HPDE6-E6E7 (cell line): ENCODE data around the gene CCDC86.

Source experiments
- DNase-seq: peaks from one replicate; pipeline ENCODE4 v3.0.0; 2011; ENCODE audit warnings: missing footprints; ENCODE audit errors: extremely low spot score

CCDC86 gene

DNA sequence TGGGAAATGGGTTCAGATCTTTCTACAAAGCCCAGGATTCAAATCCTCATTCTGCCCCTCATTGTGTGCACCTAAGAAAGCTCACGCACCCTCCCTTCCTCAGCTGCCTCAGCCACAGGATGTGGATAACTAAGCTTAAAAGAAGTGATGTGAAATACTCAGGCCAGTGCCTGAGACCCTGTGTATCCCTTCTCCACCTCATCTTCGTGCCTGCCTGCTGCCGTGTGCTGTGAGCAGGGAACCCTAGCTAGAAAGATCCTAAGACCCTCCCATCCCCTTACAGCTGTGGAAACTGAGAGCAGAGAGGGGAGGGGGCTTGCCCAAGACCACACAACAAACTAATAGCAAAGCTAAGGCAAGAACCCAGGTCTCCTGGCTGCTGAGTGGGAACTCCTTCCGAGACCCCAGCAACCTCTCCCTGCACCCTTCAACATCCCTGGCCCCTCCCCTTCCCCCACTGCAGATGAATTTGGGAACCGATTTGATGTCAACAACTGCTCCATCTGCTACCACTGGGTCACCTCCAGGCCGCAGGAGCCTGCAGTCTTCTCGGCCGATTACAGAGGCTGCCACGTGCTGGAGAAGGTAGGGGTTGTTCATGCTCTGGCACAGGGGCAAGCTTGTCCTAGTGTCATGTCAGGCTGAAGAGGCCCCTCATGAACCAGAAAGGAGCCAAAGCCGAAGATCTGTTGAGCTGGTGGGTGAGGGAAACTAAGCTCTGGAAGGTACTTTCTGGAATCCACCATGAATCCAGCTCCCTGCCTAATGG, 27.0 kb downstream of the CCDC86 start:
- no peak for DNase-seq

DNA sequence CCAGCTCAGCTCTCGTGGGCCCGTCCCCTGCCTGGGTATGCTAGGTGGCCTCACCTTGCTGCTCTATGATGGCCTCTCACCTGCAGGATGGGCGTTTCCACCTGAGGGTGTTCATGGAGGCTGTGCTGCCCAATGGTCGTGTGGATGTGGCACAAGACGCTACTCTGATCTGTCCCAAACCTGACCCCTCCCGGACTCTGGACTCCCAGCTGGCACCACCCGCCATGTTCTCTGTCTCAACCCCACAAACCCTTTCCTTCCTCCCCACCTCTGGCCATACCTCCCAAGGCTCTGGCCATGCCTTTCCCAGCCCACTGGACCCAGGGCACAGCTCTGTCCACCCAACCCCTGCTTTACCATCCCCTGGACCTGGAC, 27.5 kb downstream of the CCDC86 start:
- no peak for DNase-seq

DNA sequence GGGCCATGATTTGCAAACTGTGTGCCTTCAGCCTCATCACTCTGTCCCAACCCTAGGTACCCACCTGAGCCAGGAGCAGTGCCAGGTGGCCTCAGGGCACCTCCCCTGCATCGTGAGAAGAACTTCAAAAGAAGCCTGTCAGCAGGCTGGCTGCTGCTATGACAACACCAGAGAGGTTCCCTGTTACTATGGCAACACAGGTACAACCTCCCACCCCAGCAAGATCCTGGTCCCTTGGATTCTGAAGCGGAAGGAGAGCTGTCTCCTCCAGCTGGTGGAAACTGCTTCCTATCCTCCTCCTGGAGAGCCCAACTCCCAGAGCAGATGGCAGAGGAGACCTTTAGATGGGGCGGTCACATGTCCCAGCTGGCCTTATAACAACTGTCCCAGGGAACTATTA, 28.4 kb downstream of the CCDC86 start:
- DNase-seq, result no peak

DNA sequence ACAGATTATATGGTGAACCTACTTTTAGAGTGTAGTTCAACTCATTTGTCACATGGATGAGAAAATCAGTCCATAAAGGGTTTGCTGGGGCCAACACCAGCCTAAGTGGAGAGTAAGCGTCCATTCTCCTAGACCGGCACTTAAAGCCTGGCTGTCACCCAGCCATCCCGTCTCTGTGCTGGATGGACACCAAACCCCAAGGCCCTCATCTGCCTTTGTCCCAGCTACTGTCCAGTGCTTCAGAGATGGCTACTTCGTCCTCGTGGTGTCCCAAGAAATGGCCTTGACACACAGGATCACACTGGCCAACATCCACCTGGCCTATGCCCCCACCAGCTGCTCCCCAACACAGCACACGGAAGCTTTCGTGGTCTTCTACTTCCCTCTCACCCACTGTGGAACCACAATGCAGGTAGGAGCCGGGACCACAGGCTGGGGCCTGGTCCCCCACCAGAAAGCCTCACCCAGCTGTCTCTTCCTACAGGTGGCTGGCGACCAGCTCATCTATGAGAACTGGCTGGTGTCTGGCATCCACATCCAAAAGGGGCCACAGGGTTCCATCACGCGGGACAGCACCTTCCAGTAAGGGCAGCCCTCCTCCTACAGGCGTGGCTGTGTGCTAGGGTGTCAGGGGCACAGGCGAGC, 28.9 kb downstream of the CCDC86 start:
- no peak for DNase-seq

DNA sequence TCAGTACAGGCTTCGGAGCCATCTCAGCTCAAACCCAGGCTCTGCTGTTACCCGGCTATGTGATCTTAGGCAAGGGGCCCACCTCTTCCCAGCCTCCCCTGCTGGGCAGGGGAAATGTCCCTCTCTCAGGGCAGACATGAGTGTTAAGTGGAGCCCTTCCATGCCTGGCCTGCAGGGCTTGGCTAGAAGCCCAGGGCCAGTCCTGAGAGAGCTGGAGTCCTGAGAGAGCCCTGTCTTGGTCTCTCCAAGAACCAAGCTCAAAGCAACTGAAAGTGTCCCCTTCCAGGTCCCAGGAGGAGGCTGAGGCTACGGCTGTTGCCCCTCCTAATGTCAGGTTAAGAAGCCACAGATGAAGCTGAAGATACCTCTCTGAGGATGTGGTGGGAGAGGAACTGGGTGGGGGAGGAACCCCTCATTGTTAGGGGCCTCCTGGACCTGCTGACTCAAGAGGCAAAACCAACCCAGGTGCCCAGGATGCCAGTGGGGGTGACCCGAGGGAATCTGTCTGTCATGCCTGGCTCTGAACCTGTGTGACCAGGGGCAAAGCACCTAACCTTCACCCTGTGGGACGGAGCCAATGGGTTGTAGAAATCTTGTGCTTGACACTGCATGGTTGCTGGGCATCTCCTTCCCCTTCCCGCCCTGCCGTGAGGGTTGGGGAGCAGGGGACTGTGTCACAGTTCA, 29.6 kb downstream of the CCDC86 start:
- DNase-seq, result no peak

DNA sequence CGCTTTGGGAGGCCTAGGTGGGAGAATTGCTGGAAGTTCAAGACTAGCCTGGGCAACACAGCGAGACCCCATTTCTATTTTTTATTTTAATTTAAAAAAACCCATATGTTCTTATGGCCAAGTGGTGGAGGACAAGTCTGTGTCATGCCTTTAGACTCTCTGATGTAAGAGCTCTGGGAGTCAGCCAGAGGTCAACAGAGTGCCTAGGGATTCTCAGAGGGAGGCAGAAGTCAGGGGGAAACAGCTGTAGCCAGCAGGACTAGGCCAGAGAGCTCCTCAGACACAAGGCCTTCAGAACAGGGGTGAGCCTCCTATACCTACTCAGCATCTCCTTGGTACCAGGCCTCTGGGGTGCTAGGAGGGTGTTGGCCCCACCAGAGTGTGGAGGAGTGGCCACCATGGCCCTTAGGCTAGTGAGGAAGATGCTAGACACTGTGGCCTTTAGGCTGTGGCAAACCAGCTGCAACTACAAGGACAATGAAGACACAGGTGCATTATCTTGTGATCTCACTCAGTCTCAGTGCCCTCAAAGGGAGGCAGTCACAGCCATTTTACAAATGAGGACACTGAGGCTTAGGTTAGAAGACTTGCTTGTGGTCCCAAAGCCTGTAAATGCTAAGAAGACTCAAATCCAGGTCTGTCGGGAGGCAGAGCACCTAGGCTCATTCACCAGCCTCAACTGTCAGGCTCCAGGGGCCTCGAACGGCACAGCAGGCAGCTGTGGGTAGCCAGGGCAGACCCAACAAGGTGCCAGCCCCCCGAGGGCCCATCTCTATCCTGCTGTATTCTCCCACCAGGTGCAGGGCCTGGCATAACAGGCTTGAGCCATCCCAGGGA, 30.4 kb downstream of the CCDC86 start:
- DNase-seq, result no peak

DNA sequence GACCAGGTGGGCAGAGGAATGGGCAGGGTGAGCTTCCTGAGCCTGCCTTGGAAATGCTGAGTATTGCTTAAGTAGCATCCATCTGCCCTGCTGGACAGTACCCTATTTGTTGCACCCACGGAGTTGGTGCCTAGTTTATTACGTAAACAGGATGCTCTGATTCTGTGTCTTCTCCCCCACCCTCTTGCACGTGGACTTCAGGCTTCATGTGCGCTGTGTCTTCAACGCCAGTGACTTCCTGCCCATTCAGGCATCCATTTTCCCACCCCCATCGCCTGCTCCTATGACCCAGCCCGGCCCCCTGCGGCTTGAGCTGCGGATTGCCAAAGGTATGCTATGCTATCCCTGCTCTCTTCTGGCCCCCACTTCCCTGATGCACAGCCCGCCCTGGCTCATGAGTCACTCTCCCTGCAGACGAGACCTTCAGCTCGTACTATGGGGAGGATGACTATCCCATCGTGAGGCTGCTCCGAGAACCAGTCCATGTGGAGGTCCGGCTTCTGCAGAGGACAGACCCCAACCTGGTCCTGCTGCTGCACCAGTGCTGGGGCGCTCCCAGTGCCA, 31.1 kb downstream of the CCDC86 start:
- DNase-seq, result no peak

DNA sequence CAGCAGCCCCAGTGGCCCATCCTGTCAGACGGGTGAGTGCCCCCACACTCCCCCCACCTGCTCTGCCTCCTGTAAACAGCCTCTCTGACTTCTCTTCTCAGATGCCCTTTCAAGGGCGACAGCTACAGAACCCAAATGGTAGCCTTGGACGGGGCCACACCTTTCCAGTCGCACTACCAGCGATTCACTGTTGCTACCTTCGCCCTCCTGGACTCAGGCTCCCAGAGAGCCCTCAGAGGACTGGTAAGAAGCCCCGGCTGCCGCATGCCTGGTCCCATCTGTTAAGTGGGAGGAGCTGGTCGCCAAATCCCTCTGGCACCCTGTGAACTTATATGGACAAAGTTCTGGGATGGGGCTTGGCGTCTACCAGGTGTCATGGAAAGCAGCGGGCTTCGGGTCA, 31.6 kb downstream of the CCDC86 start:
- no peak for DNase-seq

DNA sequence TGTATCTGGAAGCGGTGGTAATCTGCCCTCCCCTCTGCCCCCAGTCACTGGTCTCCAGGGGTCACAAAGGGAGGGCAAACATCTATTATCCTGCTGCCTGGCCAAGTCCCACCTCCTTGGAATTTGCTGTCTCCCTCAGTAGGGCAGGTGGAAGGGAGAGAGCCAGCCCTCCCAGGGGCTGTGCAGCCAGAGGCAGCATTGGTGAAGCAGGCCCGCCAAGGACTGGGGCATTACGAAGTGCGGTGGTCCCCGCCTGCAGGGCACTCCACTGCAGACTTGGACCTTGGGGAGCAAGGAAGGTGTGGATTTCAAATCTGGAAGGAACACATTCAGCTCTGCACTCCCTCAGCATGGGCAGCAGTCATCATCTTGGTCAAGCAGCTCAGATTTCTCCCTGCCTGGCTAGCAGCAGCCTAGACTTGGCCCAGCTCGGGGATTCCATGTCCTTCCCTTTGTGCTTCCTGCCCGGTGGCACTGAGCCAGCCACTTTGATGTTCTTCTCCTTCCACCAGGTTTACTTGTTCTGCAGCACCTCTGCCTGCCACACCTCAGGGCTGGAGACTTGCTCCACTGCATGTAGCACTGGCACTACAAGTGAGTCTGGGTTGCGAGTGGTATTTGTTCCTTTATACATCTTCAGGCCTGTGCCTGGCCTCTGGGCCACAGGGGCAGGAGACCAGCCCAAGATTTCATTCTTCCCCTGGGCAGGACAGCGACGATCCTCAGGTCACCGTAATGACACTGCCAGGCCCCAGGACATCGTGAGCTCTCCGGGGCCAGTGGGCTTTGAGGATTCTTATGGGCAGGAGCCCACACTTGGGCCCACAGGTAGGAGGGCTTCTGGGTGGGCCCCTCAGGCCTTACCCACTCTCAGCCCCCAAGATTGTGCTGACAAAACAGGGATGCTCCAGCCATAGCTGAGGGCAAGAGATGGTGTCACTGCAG, 32.8 kb downstream of the CCDC86 start:
- no peak for DNase-seq

DNA sequence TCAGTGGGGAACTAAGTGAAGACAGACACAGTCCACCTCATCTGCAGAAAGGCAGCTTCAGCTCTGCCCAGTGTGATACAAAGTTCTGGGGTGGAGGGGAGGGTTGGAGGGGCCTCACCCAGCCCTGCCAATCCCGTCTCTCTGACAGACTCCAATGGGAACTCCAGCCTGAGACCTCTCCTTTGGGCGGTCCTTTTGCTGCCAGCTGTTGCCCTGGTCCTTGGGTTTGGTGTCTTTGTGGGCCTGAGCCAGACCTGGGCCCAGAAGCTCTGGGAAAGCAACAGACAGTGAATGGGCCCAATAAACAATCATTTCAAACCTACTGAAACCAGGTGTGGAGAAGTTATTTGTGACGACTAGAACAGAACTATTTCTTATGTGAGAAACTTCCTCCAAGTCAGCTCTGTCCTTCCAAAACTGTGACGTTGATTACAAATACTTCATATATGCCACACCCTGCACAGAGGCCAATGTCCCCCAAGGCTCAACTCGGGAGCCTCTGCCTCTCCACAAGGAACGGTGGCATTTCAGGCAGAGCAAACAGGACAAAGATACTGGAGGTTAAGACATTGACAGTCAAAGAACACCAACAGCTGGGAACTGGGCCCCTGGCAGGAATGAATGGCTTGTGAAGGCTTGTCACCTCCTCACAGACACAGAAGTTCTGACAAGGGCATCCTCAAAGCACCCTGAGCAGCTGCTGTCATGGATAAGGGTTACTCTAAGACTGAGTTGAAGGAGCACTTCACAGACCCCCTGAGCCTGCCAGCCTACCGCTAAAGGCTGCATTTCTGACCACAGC, 33.7 kb downstream of the CCDC86 start:
- DNase-seq, result no peak

DNA sequence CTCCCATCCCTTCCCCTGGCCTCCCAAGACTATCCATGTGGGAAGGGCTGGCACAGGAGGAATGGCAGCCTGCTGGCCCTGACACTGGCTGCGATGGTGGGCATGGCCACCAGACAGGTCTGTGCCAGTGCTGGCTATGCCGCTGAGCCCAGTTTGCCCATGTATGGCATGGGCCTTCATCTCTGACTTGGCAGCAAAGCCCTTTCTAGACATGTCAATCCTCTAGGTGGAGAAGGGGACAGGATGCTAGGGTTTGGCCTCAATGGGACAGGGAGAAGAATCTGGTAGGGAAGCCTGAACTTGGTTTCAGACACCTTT, 34.2 kb downstream of the CCDC86 start:
- DNase-seq, result no peak

DNA sequence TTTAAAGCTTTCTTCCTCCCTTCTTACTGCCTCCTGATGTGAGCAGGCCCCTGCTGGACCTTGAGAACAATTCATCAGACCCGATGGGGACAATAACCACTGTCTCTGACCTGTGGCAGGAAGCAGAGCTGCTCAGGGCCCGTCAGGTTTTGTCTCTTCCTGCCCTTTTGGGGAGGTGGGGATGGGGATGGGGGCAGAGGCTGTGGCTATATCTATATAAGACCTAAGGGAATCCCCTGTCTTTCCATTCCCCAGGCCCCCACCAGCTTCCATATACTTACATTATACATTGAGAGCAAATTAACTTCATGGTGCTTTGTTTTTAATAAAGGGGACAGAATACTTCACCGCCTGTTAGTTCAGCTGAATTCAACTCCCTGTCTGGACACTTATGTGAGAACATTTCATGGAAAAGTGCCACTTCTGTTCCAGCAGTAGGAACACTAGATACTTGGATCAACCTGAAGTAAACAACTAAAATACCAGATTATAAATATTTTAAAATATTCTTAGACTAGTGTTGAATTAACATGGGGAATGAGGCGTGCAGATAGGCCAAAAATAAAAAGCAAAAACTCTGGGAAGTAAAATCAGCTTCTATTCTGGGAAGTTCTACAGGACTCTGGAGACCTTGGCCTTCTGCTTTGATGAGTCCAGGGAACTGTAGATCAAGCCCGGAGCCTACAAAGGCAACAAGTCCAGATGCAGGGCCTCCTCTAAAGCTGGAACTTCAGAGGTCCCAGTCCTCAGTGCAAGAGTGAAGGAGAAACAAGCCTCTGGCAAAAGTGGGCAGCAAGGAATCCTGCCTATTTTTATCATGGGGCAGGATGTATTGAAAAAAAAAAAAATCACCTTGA, 36.6 kb downstream of the CCDC86 start:
- DNase-seq, result no peak

DNA sequence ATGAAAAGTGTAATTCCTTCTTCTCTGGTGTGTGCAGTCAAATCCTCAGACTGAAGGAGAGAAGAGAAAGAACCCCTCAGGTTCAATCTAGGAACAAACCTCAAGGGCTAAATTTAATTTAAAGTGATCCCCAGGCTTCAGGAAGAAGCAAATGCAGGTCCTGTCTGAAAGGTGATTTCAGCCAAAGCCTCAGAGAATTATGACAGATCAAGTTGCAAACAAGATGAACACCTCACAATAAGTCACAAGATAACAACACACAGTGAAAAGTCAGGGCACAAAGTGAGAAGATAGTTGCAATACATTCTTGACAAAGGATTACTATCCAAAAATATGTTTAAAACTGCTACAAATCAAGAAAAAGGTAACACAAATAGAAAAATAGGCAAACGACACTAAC, 37.2 kb downstream of the CCDC86 start:
- no peak for DNase-seq

DNA sequence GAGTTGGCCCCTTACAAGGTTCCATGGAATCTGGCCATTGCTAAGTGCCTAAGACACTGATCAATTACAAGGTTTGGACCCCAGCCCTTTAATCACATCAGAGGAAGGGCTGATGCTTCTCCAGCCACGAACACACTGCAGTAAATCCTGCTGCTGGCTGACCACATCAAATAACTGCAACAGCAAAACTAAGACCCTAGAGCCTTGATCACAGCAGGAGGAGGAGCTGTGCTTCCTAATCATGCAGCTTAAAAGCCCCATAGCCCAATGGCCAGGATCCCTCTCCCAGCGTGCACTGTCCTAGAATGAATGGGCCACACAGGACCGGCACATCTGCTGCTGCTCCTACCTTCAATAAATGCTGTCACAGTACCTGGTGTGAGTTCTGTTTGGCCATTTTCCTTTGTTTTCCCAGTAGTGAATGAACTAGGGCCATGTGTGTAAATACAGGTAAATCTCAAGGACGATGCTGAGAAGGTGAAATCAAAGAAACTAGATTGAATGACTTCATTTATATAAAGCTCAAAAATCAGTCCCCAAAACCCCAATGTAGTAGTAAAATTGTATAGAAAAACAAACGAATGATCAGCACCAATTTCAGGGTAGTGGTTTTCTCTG, 38.2 kb downstream of the CCDC86 start:
- DNase-seq, result no peak

DNA sequence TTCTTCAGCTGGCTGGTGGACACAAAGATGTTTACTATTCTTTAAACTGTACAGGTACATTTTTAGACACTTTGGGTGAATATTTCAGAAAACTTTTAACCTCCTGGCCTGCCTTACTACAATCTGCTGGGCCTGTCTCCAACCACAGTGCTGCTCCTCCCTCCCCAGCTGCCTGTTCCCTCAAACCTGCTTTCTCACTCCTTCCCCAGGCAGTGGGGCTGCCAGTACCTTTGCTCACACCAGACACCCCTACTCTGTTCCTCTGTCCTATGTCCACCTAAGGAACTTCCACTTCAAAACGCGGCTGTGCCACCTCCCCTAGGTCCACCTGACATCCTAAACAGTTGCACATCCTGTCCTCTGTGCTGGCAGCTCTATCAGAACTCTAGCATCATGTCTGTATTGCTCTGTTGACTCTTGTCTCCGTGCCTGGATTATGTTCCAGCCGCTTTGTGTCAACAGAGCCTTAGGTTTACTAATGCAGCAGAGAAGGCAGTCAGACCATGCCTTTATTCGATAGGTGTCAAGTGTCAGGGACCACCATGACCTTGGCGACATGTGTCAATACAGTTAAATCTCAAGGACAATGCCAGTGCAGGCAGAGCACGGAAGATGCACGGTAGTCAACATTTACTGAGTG, 38.9 kb downstream of the CCDC86 start:
- DNase-seq, result no peak

DNA sequence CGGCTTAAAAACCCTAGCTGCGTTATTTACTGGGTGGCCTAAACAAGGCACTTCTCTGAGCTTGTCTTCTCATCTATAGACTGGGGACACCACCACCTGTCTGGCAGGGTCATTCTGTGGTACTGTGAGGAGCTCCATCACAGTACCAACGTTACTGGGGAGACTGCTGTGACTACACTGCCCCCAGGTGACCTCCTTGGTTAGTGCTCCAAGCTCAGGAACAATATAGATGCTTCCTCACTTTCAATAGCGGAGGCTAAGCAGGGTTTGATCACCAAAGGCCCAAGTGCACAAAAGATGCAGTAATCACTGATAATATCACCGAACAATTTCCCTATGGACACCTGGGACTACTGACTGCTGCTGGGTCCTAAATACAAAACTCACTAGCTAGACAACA, 45.6 kb downstream of the CCDC86 start:
- DNase-seq, result peak; percentile 16

DNA sequence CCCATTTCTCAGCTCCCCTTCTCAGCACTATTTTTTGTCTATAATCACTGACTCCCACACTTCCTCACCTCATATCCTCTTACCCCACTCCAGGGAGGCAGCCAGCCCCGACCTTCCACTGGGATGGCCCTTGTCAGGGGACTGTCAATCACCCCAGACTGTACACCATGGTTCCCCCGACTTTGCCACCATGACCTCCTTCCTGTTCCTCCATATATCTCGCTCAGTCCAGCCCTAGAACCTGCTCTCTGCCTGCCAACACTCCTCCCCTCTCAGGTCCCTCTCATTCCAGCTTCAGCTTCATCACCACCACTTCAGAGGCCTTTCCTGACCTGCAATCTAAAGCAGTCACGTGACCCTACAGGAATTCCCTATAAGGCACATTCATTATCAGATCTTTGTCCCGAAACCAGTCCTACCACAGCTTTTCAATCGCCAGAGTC, 48.0 kb downstream of the CCDC86 start:
- no peak for DNase-seq

DNA sequence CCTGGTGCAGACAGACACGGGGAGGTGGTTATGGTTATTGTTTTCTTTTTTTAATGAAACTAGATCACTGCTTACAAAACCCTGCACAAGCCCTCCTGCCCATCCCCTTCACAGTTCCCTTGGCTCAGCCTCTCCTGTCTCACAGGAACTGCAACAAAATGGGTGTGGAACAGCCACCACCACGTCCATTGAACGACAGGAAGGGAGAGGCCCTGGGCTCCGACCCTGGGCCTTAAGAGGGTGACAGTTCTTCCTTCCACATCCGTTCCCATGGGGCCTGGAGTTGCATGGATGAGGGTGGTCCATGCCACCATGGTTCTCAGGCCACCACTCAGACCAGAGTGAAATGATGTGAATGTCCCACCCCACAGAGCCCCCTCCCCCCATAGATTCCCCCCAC, 48.8 kb downstream of the CCDC86 start:
- no peak for DNase-seq
